ENCODE data around the gene TDO2. TPM values are rescaled to one million over a fixed set of nuclear protein-coding genes. Genes with fewer than 3 reads are reported as not detected.

TDO2 gene
- total and polyA plus RNA-seq, 2 experiments from 2014 or later = 149 to 253 TPM

- no peak overlapping the region for H2AFZ ChIP-seq
- 78% methylated on average over 1 of the region's 1 CpG for WGBS (ENCODE audit: low lambda C conversion rate, missing lambda C conversion rate)
- no peak overlapping the region for H3K4me2 ChIP-seq
- H3K9me3 ChIP-seq (ENCODE audit: low read depth) = no peaks in the 10 kb centered on the region
- no peaks in the 10 kb centered on the region for H3K36me3 ChIP-seq (replicated peaks; ENCODE audit: insufficient read depth, low read depth)
- H3K4me3 ChIP-seq = no peak overlapping the region
- H4K20me1 ChIP-seq (ENCODE audit: insufficient read depth, poor library complexity, severe bottlenecking) = no peaks in the 10 kb centered on the region
- H3K27me3 ChIP-seq = no peaks in the 10 kb centered on the region
- peaks cover 11% of the 10 kb centered on the region for H3K4me1 ChIP-seq (ENCODE audit: insufficient read depth)
- TF ChIP-seq CTCF (IDR thresholded peaks at IDR 0.05; ENCODE audit: poor library complexity) = no peak
- TF ChIP-seq EZH2phosphoT487 (IDR thresholded peaks at IDR 0.05; ENCODE audit: low read depth, severe bottlenecking, unreplicated experiment) = no peak
- no peak for TF ChIP-seq EZH2 (IDR thresholded peaks at IDR 0.05; ENCODE audit: borderline replicate concordance)
- no peak for DNase-seq (ENCODE audit: low spot score)
- H3K27ac ChIP-seq = no peak overlapping the region
- H3K79me2 ChIP-seq = no peaks in the 10 kb centered on the region
- H3K9me2 ChIP-seq (replicated peaks; ENCODE audit: insufficient read depth) = no peaks in the 10 kb centered on the region
Observed at GRCh38 chr4:155911905-155912304, 8.4 kb downstream of the TDO2 start.

- Histone ChIP-seq H3K9me2 (replicated peaks; ENCODE audit: insufficient read depth) (no peaks in the 10 kb centered on the region), H2AFZ (peak overlapping the region; percentile 4), H3K36me3 (replicated peaks; ENCODE audit: insufficient read depth, low read depth) (no peaks in the 10 kb centered on the region), H3K27ac (no peak overlapping the region), H3K9me3 (ENCODE audit: low read depth) (no peaks in the 10 kb centered on the region), H3K4me3 (no peak overlapping the region), H3K79me2 (no peaks in the 10 kb centered on the region), H3K4me1 (ENCODE audit: insufficient read depth) (no peaks in the 10 kb centered on the region), H3K4me2 (peak overlapping the region; percentile 5), H4K20me1 (ENCODE audit: insufficient read depth, poor library complexity, severe bottlenecking) (no peaks in the 10 kb centered on the region), H3K27me3 (no peaks in the 10 kb centered on the region)
- TF ChIP-seq CTCF (IDR thresholded peaks at IDR 0.05; ENCODE audit: poor library complexity) (no peak), EZH2phosphoT487 (IDR thresholded peaks at IDR 0.05; ENCODE audit: low read depth, severe bottlenecking, unreplicated experiment) (no peak), EZH2 (IDR thresholded peaks at IDR 0.05; ENCODE audit: borderline replicate concordance) (no peak)
- DNase-seq (ENCODE audit: low spot score) = no peak
- 33% methylated on average over 5 of the region's 5 CpGs for WGBS (ENCODE audit: low lambda C conversion rate, missing lambda C conversion rate)
Observed at GRCh38 chr4:155914782-155915181, 11.3 kb downstream of the TDO2 start.

GRCh38 chr4:155921597-155921996, 18.1 kb downstream of the TDO2 start:
- H3K4me2 ChIP-seq = no peak overlapping the region
- no peak overlapping the region for H2AFZ ChIP-seq
- H4K20me1 ChIP-seq (ENCODE audit: insufficient read depth, poor library complexity, severe bottlenecking) = no peaks in the 10 kb centered on the region
- H3K79me2 ChIP-seq = no peaks in the 10 kb centered on the region
- H3K9me3 ChIP-seq (ENCODE audit: low read depth) = no peaks in the 10 kb centered on the region
- no peaks in the 10 kb centered on the region for H3K27me3 ChIP-seq
- no peak for DNase-seq (ENCODE audit: low spot score)
- H3K27ac ChIP-seq = no peak overlapping the region
- no peaks in the 10 kb centered on the region for H3K36me3 ChIP-seq (replicated peaks; ENCODE audit: insufficient read depth, low read depth)
- H3K9me2 ChIP-seq (replicated peaks; ENCODE audit: insufficient read depth) = no peaks in the 10 kb centered on the region
- no peak overlapping the region for H3K4me3 ChIP-seq
- TF ChIP-seq EZH2 (IDR thresholded peaks at IDR 0.05; ENCODE audit: borderline replicate concordance) (no peak), CTCF (IDR thresholded peaks at IDR 0.05; ENCODE audit: poor library complexity) (no peak), EZH2phosphoT487 (IDR thresholded peaks at IDR 0.05; ENCODE audit: low read depth, severe bottlenecking, unreplicated experiment) (no peak)
- H3K4me1 ChIP-seq (ENCODE audit: insufficient read depth) = no peaks in the 10 kb centered on the region
- 100% methylated on average over 1 of the region's 1 CpG for WGBS (ENCODE audit: low lambda C conversion rate, missing lambda C conversion rate)

- DNase-seq (ENCODE audit: low spot score) = no peak
- Histone ChIP-seq H3K79me2 (no peaks in the 10 kb centered on the region), H3K27ac (no peak overlapping the region), H3K27me3 (no peaks in the 10 kb centered on the region), H3K4me3 (no peak overlapping the region), H3K4me2 (no peak overlapping the region), H3K9me2 (replicated peaks; ENCODE audit: insufficient read depth) (no peaks in the 10 kb centered on the region), H4K20me1 (ENCODE audit: insufficient read depth, poor library complexity, severe bottlenecking) (no peaks in the 10 kb centered on the region), H2AFZ (no peak overlapping the region), H3K4me1 (ENCODE audit: insufficient read depth) (no peaks in the 10 kb centered on the region), H3K9me3 (ENCODE audit: low read depth) (no peaks in the 10 kb centered on the region), H3K36me3 (replicated peaks; ENCODE audit: insufficient read depth, low read depth) (no peaks in the 10 kb centered on the region)
- WGBS (ENCODE audit: low lambda C conversion rate, missing lambda C conversion rate) = 78% methylated on average over 3 of the region's 3 CpGs
- TF ChIP-seq EZH2phosphoT487 (IDR thresholded peaks at IDR 0.05; ENCODE audit: low read depth, severe bottlenecking, unreplicated experiment) (no peak), CTCF (IDR thresholded peaks at IDR 0.05; ENCODE audit: poor library complexity) (no peak), EZH2 (IDR thresholded peaks at IDR 0.05; ENCODE audit: borderline replicate concordance) (no peak)
Observed at GRCh38 chr4:155924637-155925036, 21.1 kb downstream of the TDO2 start.
